HG02610 (cell line): ENCODE results near the gene DNAJC7.
"Not testable (repeated sequence)": the region's sequence is repeated elsewhere in the genome, so short reads cannot be mapped to it uniquely, and the experiment has no call there.

Experiments used
- ATAC-seq: cut with Tn5 transposase; IDR thresholded peaks from one replicate; pipeline ENCODE4 v1.9.1; 2021; ENCODE audit warnings: mild to moderate bottlenecking, moderate library complexity; ENCODE audit not compliant: unreplicated experiment

DNAJC7 gene

DNA sequence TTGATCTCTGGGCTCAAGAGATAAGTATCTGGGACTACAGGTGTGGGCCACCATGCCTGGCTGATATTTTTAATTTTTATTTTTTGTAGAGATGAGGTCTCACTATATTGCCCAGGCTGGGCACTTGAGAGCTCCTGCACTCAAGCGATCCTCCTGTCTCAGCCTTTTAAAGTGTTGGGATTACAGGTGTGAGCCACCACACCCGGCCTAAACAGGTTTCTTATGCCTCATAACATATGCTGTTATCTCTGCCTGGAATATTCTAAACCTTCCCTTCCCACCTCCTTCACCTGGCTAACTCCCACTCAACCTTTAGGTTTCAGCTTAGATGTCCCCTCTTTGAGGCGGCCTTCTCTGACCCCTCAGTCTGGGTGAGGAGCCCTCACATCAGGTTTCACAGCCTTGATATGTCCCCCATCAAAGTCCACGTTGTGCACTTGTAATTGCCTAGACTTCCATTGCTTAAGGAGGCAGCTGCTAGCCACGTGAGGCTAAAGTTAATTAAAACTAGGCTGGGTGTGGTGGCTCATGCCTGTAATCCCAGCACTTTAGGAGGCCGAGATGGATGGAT, 59.3 kb downstream of the DNAJC7 start:
- ATAC-seq, result no peak

DNA sequence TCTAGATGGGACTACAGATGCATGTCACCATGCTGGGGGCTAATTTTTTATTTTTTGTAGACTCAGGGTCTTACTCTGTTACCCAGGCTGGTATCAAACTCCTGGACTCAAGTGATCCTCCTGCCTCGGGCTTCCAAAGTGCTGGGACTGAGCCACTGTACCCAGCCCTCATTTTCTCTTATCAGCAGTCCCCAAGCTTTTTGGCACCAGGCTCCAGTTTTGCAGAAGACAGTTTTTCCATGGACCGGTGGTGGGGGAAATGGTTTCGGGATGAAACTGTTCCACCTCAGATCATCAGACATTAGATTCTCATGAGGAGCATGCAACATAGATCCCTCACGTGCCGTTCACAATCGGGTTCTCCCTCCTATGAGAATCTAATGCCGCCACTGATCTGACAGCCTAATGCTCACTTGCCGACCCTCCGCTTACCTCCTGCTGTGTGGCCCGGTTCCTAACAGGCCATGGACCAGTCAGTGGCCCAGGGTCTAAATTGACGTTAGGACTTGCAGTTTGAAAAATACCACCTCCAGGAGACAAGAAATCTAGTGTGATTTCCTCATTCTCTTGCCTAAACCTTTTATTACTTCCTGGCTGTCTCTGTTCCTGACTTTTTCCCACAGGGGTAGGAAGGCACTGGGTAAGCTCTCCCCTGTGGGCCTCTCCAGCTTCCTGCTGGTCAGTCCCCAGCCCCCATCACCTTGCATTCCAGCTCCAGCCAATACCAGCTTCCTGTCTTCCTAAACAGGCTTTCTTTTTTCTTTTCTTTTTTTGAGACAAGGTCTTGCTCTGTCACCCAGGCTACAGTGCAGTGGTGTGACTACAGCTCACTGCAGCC, 60.0 kb downstream of the DNAJC7 start:
- no peak for ATAC-seq

DNA sequence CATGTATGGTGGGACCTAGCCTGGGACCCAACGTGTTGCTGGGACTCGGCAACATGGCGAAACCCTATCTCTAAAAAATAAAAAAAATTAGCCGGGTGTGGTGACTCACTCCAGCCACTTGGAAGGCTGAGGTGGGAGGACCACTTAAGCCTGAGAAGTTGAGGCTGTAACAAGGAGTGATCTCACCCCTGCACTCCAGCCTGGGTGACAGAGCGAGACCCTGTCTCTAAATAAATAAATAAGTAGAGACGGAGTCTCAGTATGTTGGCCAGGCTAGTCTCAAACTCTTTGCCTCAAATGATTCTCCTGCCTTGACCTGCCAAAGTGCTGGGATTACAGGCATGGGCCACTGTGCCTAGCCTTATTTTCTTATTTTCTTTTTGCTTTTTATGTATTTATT, 60.7 kb downstream of the DNAJC7 start:
- no peak for ATAC-seq

DNA sequence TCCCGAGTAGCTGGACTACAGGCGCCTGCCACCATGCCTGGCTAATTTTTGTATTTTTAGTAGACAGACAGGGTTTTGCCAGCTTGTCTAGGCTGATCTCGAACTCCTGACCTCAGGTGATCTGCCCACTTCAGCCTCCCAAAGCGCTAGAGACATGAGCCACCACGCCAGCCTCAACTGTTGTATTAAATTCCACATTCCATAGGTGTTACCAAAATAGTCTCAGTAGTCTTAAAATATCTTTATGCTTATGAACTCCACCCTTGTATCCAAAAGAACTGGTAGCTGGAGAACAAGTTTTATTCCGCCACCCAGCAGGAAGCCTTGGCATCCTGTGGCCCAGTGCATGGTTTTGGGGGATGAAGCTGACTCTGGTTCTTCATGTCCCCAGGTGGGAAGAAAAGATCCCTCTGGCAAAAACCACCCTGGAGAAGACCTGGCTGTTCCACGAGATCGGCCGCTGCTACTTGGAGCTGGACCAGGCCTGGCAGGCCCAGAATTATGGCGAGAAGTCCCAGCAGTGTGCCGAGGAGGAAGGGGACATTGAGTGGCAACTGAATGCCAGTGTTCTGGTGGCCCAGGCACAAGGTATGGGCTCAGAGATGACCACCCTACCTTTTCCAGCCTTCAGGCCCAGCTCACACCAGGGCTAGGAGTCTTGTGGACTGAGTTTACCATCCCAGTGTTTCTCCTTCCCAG, 68.3 kb downstream of the DNAJC7 start:
- no peak for ATAC-seq

DNA sequence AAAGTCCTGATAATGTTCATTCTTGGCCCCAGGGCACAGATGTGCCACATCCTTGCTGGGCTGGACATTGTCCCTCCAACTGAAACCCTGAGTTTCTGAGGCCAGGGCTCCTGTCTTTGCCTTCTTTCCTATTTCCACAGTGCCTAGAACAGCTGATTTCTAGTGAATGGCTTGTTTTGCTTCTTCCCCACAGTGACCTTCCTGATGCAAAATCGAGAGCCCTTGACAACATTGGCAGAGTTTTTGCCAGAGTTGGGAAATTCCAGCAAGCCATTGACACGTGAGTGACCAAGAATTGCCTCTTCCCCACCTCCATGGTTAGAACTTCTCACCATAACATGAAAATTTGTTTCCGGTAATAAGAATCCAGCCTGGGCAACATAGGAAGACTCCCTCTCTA, 72.3 kb downstream of the DNAJC7 start:
- ATAC-seq, result no peak

DNA sequence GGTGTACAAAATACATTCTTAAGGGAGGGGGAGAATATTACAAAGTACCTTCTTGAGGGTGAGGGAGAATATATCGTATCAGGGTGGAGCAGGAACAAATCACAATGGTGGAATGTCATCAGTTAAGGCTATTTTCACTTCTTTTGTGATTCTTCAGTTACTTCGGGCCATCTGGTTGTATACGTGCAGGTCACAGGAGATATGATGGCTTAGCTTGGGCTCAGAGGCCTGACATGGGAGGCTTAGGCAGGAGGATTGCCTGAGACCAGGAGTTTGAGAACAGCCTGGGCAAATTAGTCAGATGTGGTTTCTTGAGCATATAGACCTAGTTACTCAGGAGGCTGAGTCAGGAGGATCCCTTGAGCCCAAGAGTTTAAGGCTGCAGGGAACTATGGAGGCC, 73.7 kb downstream of the DNAJC7 start:
- no peak for ATAC-seq

DNA sequence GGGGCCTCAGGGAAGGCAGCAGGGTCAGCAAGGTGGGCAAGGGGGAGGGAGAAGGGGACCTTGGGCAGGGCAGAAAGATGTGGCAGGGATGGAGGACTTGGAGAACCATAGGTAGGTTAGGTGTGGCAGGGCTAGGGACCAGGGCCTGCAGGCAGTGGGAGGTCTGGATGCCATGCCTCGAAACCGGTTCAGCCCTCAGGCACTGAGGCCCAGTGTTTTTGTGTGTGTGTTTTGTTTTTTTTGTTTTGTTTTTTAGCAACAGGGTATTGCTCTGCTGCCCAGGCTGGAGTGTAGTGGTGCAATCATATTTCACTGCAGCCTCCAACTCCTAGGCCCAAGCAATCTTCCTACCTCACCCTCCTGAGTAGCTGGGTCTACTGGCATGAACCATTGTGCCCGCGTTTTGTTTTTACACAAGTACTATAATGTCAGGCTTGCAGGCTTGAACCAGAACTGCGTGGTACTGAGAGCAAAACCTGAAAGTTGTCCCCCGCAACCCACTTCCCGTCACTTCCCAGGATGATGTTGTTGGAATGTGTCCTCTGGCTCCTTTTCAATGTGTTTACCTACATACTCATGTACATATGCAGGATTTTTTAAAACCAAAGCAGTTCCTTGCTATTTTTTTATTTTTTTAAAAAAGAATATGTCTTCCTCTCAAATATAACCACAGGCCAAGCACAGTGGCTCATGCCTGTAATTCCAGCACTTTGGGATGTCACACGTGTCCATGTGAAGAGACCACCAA, 74.4 kb downstream of the DNAJC7 start:
- no peak for ATAC-seq

DNA sequence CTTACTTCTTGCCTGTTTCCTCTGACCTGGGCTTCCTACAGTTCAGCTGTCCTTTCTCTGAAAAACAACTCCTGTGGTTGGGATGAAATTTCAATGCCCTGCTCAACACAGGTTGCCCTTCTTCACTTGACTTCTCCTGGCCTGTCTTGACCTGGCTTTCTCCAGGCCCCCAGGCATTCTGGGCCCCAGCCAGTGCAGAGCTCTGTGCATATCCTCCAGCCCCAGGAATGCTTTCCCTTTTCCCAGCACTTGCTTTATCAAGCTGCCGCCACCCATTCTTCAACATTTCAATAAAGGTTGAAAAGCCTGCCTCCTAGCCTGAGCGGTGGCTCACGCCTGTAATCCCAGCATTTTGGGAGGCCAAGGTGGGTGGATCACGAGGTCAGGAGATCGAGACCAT, 76.1 kb downstream of the DNAJC7 start:
- no peak for ATAC-seq

DNA sequence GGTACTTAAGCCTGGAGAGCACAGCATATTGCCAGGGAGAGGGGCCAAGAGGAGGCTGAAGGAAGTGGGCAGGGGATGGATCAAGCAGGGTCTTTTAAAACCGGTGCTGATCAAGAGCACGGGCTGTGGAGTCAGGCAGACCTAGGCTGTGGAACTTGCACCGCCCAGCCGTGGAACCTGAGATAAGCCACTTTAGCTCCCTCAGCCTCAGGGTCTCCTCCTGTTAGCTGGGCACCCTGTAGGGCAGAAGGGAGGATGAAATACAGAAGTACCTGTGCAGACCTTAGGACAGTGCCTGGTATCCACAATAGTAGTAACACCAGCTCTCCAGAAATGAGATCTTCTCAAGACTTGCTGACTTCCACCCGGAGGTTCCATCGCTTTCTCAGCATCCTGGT, 77.5 kb downstream of the DNAJC7 start:
- ATAC-seq, result no peak

DNA sequence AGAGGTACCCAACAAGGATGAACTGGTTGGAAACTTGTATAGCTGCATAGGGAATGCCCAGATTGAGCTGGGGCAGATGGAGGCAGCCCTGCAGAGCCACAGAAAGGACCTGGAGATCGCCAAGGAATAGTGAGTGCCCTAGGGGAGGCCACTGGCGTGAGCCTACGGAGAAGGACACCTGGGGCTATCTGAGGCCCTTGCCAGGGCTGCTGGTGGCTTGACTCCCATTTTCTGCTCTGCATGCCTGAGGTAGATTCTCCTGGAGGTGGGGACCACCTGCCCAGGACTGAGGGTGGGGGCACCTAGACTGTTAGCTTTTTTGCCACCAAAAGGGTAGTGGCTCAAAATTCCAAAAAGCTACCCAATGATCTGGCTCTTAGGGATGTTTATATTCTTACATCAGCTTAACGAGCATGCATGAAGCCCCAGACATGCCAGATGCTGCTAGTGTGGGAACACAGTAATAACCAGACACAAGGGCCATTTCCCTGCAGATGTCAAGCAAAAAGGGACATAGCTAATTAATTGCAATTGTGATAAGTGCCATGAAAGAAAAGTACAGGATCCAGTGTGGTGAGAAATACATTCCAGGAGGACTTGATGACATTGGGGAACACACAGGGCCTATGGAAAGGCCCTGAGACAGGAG, 78.1 kb downstream of the DNAJC7 start:
- ATAC-seq, result no peak

DNA sequence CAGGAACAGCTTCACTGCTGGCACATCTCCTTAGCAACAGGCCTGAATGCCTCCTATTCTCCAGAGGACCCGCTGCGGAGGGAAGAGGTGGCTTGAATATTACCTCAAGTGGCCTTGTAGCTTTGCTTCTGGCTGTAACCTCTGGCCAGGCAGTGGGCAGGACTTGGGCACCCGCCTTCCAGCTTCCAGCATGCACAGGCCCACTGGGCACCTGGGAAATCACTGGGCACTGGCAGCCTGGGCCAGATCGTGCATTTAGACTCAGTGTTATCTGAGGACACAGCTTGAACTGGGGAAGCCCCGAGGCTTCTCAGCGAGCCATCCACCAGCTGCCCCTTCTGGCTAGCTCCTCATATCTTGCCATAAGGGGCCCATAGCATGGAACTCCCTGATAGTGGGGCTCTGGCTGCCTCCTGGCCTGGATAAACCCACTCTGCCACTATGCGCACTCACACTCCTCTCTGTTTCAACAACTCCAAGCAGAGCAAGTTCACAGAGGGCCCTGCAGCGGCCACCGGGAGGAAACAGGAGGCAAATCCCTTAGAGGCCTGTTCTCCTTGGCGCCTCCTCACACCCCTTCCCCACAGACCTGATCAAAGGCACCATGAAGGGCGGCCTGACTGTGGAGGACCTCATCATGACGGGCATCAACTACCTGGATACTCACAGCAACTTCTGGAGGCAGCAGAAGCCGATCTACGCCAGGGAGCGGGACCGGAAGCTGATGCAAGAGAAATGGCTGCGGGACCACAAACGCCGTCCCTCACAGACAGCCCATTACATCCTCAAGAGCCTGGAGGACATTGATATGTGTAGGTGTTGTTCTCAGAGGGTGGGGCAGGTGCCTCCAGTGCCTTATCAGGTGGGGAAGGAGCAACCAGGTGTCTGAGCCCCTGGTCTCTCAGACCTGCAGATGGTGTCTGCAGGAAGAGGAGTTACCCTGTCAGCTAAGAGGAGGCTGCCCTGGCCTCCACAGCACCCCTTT, 79.0 kb downstream of the DNAJC7 start:
- ATAC-seq, result no peak

DNA sequence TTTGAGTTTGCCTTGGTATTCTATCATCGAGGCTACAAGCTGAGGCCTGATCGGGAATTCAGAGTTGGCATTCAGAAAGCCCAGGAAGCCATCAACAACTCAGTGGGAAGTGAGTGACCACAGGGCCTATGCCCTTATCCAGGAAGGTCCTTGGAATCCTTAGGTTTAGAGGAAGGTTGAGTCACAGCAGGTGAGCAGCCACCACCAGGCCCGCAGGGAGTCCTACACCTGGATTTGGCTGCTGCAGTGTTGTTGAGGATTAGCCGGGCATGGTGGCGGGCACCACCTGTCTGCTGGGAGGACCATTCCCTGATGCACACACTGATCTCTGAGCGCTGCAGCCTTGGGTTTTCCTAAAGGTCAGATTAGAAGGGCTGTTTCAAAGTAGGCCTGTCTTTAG, 81.6 kb downstream of the DNAJC7 start:
- no peak for ATAC-seq

DNA sequence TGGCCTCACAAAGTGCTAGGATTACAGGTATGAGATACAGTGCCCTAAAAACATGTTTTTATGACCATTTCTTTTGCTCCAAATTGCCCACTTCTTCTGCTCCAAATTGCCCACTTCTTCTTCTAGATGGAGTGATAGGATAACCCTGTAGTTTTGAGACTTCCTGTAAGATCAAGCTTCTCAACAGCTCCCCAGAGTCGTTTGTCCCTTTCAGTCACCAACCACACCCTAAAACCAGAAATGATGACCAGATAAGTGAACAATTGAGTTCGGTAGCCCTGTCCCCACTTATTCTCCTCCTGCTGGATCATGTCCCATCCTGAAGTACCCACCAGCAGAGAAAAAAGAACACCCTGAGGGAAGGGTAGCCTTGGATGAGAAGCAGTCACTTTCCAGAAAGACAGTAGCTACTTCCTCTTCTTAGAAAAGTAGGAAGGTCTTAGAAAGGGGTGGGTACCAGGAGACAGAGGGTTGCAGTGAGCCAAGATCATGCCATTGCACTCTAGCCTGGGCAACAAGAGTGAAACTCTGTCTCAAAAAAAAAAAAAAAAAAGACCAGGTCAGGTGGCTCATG, 84.3 kb downstream of the DNAJC7 start:
- ATAC-seq, result no peak

DNA sequence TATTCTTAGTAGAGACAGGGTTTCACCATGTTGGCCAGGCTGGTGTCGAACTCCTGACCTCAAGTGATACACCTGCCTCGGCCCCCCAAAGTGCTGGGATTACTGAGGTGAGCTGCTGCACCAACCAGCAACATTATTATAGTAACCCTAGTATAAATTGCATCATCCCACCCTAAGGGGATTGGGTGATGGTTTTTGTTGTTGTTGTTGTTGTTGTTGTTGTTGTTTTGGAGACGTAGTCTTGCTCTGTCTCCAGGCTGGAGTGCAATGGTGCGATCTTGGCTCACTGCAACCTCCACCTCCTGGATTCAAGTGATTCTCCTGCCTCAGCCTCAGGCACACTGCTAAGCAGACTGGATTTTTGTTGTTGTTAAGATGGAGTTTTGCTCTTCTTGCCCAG, 85.5 kb downstream of the DNAJC7 start:
- not testable (repeated sequence) for ATAC-seq

DNA sequence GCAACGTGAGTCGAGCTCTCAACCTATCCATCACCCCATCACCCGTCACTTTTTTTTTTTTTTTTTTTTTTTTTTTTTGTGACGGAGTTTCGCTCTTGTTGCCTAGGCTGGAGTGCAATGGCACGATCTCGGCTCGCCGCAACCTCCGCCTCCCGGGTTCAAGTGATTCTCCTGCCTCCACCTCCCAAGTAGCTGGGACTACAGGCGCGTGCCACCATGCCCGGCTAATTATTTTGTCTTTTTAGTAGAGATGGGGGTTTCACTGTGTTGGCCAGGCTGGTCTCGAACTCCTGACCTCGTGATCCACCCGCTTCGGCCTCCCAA, 86.4 kb downstream of the DNAJC7 start:
- ATAC-seq, result not testable (repeated sequence)

DNA sequence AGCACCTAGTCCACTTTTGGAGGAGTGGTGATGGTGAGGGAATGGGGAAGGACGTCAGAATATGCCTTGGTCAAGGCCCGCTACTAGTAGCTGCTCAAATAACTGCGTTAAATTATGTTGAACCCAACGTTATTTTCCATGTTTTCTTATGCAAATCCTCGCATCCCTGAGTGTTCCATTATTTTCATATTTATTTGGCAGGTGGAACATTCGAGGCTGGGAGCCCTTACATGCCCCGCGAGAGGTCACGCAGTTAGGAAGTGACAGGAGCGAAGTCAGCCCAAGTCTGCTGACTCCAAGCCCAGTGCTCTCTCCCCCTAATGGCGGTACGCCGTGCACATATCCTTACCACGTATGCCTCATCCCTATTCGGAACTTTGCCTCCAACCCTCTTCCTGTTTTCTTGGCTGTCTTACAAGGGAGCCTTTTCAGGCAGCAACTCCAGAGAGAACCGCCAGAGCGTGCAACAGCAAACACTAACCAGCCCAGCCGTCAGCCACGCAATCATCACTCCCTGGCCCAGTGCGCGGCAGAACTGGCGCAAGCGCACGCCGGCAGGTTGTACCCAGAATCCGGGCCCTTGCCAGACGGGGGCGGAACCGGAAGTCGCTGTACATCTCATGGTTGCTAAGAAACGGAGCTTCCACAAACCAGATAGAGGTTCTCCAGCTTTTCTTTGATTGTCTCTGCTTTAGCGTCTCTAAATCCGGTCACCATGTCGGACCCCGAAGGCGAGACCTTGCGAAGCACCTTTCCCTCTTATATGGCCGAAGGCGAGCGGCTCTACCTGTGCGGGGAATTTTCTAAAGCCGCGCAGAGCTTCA, 87.0 kb downstream of the DNAJC7 start, which contains the start of gene ODAD4:
Gene ODAD4, plus strand, starts transcription at position 609 of the 824 bp plus-strand sequence. Its CDS starts 107 bp downstream, at position 716.
- peak; percentile 92 for ATAC-seq

DNA sequence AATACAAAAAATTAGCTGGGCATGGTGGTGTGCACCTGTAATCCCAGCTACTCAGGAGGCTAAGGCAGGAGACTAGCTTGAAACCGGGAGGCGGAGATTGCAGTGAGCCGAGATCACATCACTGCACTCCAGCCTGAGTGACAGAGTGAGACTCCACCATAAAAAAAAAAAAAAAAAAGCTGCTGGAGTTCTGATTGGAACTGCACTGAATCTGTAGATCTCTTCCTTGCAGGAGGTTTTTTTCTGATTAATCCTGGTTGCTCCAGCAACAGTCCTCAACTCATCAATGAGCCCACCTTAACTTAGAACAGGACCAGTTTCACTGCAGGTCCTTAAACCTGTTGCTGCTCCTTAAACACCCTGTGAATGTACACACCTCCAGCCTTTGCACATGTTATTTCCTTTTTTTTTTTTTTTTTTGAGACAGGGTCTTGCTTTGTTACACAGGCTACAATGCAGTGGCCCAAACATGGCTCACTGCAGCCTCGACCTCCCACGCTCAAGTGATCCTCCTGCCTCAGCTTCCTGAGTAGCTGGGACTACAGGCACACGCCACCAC, 88.5 kb downstream of the DNAJC7 start:
- ATAC-seq, result no peak
